OCI-LY7 (cell line): ENCODE results near the gene PAX7. TPM values are rescaled to one million over a fixed set of nuclear protein-coding genes. Genes with fewer than 3 reads are reported as not detected.

Experiments
- BruUV-seq: library from RNA; stranded (reverse); fragments of 400-500 nt; replicated peaks from 2 replicates; lab custom pipeline; 2021; lab: Mats Ljungman, UMichigan
- CTCF ChIA-PET: fragments of 300-600 bp; sonication (Branson Sonifier 250); formaldehyde crosslinking; loops from one replicate; lab custom pipeline; 2022; ENCODE audit warnings: antibody characterized with exemption; ENCODE audit not compliant: unreplicated experiment; lab: Charles Lee
- POLR2A ChIA-PET: fragments of 300-600 bp; sonication (Branson Sonifier 250); formaldehyde crosslinking; loops from one replicate; lab custom pipeline; 2022; ENCODE audit warnings: antibody characterized with exemption; lab: Charles Lee
- DNase-seq: peaks from one replicate; pipeline ENCODE4 v3.0.0-alpha.2; 2015; ENCODE audit warnings: low spot score
- H2AFZ ChIP-seq: fragments of 200-600 bp; sonication (generic), shearing (Covaris generic); 2 replicates; pipeline ENCODE4 v1.6.1; 2014; ENCODE audit warnings: mild to moderate bottlenecking, antibody characterized with exemption, low read length, moderate library complexity
- H3K27ac ChIP-seq: fragments of 200-600 bp; sonication (generic); 2 replicates; pipeline ENCODE4 v1.5.1; 2014; ENCODE audit warnings: mixed run types, low read depth, mild to moderate bottlenecking, moderate library complexity, low read length, inconsistent platforms; ENCODE audit not compliant: poor library complexity, severe bottlenecking
- H3K36me3 ChIP-seq: fragments of 200-600 bp; sonication (generic); 2 replicates; pipeline ENCODE4 v1.6.1; 2014; ENCODE audit warnings: mild to moderate bottlenecking, antibody characterized with exemption, low read length, moderate library complexity, mixed read lengths; ENCODE audit not compliant: insufficient read depth
- H3K4me1 ChIP-seq: fragments of 200-600 bp; sonication (generic); 2 replicates; pipeline ENCODE4 v1.5.1; 2014; ENCODE audit warnings: mild to moderate bottlenecking, low read length; ENCODE audit not compliant: insufficient read depth, poor library complexity, severe bottlenecking
- H3K4me2 ChIP-seq: fragments of 200-600 bp; sonication (generic); 2 replicates; pipeline ENCODE4 v1.6.1; 2014; ENCODE audit warnings: mild to moderate bottlenecking, low read length
- H3K4me3 ChIP-seq: fragments of 200-600 bp; sonication (generic); 2 replicates; pipeline ENCODE4 v1.5.1; 2014; ENCODE audit warnings: mild to moderate bottlenecking, low read depth, low read length; ENCODE audit not compliant: poor library complexity, severe bottlenecking
- H3K79me2 ChIP-seq: fragments of 200-600 bp; sonication (generic); 2 replicates; pipeline ENCODE4 v1.6.1; 2016; ENCODE audit warnings: low read depth, mild to moderate bottlenecking, low read length, moderate library complexity, mixed read lengths; ENCODE audit not compliant: insufficient read depth
- H3K9me2 ChIP-seq: fragments of 200-600 bp; sonication (generic); 2 replicates; pipeline ENCODE4 v1.6.1; 2016; ENCODE audit warnings: mild to moderate bottlenecking, low read length, mixed read lengths; ENCODE audit not compliant: insufficient read depth
- H3K9me3 ChIP-seq: fragments of 200-600 bp; sonication (generic); 2 replicates; pipeline ENCODE4 v1.6.1; 2014; ENCODE audit warnings: mild to moderate bottlenecking, mixed run types, low read length, mixed read lengths
- H4K20me1 ChIP-seq: fragments of 200-600 bp; sonication (generic); 2 replicates; pipeline ENCODE4 v1.6.1; 2014; ENCODE audit warnings: mild to moderate bottlenecking, antibody characterized with exemption, low read length, moderate library complexity, mixed read lengths; ENCODE audit not compliant: insufficient read depth
- CTCF ChIP-seq: fragments of 200-600 bp; sonication (generic); conservative IDR thresholded peaks from 2 replicates; pipeline ENCODE4 v1.5.1; 2014; ENCODE audit warnings: mild to moderate bottlenecking, antibody characterized with exemption, low read length, moderate library complexity, mixed read lengths
- EZH2phosphoT487 ChIP-seq: fragments of 200-600 bp; sonication (generic); IDR thresholded peaks from 2 replicates; pipeline ENCODE4 v1.6.1; 2018; ENCODE audit warnings: low read depth, borderline replicate concordance, mild to moderate bottlenecking, mixed run types, antibody characterized with exemption, low read length, moderate library complexity, mixed read lengths
- intact Hi-C: fragments of 100-400 bp; cut with micrococcal nuclease; formaldehyde crosslinking; loops from one replicate; pipeline ENCODE4 v1.10.0; 2022; ENCODE audit not compliant: unreplicated experiment
- total RNA-seq, 2 experiments: library from RNA; depleted of rRNA in 1 of 2; stranded (reverse); fragments of >200 nt in 1 of 2; shearing (Covaris generic) in 1 of 2; gene quantifications; 2 replicates each; pipeline ENCODE4 v1.2.3, GENCODE V29; 2014 to 2022

Gene PAX7
- total RNA-seq, 2 experiments from 2014 or later: not detected

DNA sequence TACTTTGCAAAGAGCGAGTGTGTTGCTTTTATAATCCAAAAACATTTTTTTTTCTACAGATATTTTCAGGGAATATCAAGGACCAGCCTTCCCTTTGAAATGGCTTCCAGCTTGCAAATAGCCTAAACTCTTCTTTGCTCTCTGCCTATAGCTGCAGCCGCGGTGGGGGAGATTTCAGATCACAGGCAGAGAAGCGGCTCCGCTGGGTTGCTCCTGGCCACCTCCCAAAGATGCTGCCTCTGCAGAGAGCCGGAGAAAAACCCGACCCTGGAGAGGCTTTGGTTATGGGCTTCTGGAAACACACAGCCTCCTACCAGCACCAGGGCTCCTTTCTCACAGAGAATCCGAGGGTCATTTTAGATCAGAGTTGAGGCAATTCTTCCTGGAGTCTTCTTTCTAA lies 18.6 kb upstream of the PAX7 start:
- Histone ChIP-seq H2AFZ (no peak overlapping the region), H3K9me3 (no peaks in the 10 kb centered on the region), H3K27ac (no peak overlapping the region), H3K9me2 (no peaks in the 10 kb centered on the region), H3K4me1 (no peaks in the 10 kb centered on the region), H3K79me2 (no peaks in the 10 kb centered on the region), H3K4me3 (no peak overlapping the region), H4K20me1 (no peaks in the 10 kb centered on the region), H3K4me2 (no peak overlapping the region), H3K36me3 (no peaks in the 10 kb centered on the region)
- ChIA-PET POLR2A (no interaction called here), CTCF (no interaction called here)
- no TSS peak for BruUV-seq
- no peak for DNase-seq
- intact Hi-C loops: no loop called here
- TF ChIP-seq CTCF (no peak), EZH2phosphoT487 (no peak)

DNA sequence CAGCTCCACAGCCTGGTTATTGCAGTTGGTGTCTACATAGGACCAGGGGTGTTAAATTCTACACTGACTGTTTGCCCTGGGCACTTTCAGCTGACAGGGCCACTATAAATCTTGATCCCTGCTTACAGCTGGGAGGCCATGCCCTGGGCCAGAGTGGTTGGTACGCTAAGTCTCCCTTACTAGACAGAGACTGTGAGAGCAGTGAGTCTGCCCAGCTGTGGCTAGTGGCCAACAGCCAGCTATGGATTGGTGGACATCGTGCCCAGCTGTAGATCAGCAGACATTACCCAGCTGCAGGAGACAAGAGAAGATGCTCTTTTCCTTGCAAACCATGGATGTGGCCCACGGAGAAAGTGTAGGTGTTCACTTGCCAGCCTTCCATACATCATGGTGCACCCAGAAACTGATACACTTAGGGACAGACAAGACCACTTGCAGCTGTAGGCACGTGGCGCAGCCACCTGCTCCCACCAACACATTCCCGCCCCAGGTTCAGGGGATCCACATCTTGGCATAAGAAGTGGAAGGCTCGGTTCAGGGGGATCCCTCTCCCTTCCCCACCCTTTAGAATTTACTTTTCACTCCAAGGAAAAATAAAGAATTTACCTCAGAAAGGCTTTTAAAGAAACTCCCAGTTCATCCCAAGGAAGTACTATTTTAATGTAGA lies 16.4 kb upstream of the PAX7 start:
- Histone ChIP-seq H3K4me1 (no peaks in the 10 kb centered on the region), H3K4me2 (no peak overlapping the region), H4K20me1 (no peaks in the 10 kb centered on the region), H2AFZ (no peak overlapping the region), H3K9me3 (no peaks in the 10 kb centered on the region), H3K4me3 (no peak overlapping the region), H3K9me2 (no peaks in the 10 kb centered on the region), H3K79me2 (no peaks in the 10 kb centered on the region), H3K27ac (no peak overlapping the region), H3K36me3 (no peaks in the 10 kb centered on the region)
- intact Hi-C loops: no loop called here
- no TSS peak for BruUV-seq
- CTCF ChIA-PET: interaction anchor here (0.6 kb wide), 1 partner anchor 56 kb away, joined by 3 read pairs; no protein-coding TSS in a partner anchor
- no peak for TF ChIP-seq CTCF
- no peak for TF ChIP-seq EZH2phosphoT487
- no peak for DNase-seq
- POLR2A ChIA-PET: no interaction called here

GRCh38 chr1:18618546-18619466 lies 11.8 kb upstream of the PAX7 start:
- POLR2A ChIA-PET: no interaction called here
- no peak overlapping the region for H3K4me2 ChIP-seq
- no peaks in the 10 kb centered on the region for H3K36me3 ChIP-seq
- no peaks in the 10 kb centered on the region for H3K79me2 ChIP-seq
- H3K9me3 ChIP-seq: no peaks in the 10 kb centered on the region
- BruUV-seq: no TSS peak
- no peak for DNase-seq
- H3K4me3 ChIP-seq: no peak overlapping the region
- no peaks in the 10 kb centered on the region for H3K9me2 ChIP-seq
- no peak overlapping the region for H3K27ac ChIP-seq
- CTCF ChIA-PET: no interaction called here
- no peaks in the 10 kb centered on the region for H4K20me1 ChIP-seq
- no peak overlapping the region for H2AFZ ChIP-seq
- H3K4me1 ChIP-seq: no peaks in the 10 kb centered on the region
- no peak for TF ChIP-seq CTCF
- no peak for TF ChIP-seq EZH2phosphoT487
- intact Hi-C loops: no loop called here
